ENCODE measurements around the gene SLC35F1. TPM values are rescaled to one million over a fixed set of nuclear protein-coding genes. Genes with fewer than 3 reads are reported as not detected.
A peak's percentile ranks its signal among the peaks of the same experiment; 100 is the strongest.

SLC35F1 gene
- total RNA-seq, 6 donors from 2014 or later, result 0.11 to 0.15 (median 0.13) TPM; not detected in 3

GRCh38 chr6:117947234-117947633 is 40.2 kb downstream of the SLC35F1 start:
- Histone ChIP-seq H3K27me3 (no peaks in the 10 kb centered on the region), H3K9me3 (no peaks in the 10 kb centered on the region), H3K4me1 (no peaks in the 10 kb centered on the region), H3K36me3 (no peaks in the 10 kb centered on the region), H3K27ac (no peak overlapping the region), H3K4me3 (no peak overlapping the region)
- whole genome bisulfite sequencing, 2 donors, result 67 to 79% methylated on average over 1 of the region's 1 CpG
- ATAC-seq (ENCODE audit: low FRiP score in 2 of 2) (no peak), DNase-seq (no peak)
- no peak for TF ChIP-seq EP300 (IDR thresholded peaks at IDR 0.05)
- TF ChIP-seq CTCF (IDR thresholded peaks at IDR 0.05), result no peak
- TF ChIP-seq POLR2AphosphoS5 (IDR thresholded peaks at IDR 0.05), result no peak
- no peak for TF ChIP-seq POLR2A (IDR thresholded peaks at IDR 0.05)

GRCh38 chr6:117951783-117952182 is 44.7 kb downstream of the SLC35F1 start:
- Histone ChIP-seq H3K36me3 (no peaks in the 10 kb centered on the region), H3K27me3 (no peaks in the 10 kb centered on the region), H3K27ac (no peak overlapping the region), H3K4me3 (no peak overlapping the region), H3K9me3 (no peaks in the 10 kb centered on the region), H3K4me1 (no peaks in the 10 kb centered on the region)
- ATAC-seq (ENCODE audit: low FRiP score in 2 of 2), result no peak
- 28 to 34% methylated on average over 3 of the region's 3 CpGs for WGBS, 2 donors
- TF ChIP-seq CTCF (IDR thresholded peaks at IDR 0.05), result no peak
- no peak for TF ChIP-seq POLR2A (IDR thresholded peaks at IDR 0.05)
- TF ChIP-seq POLR2AphosphoS5 (IDR thresholded peaks at IDR 0.05), result no peak
- TF ChIP-seq EP300 (IDR thresholded peaks at IDR 0.05), result no peak
- DNase-seq, result peak in 1 of 2 donors; percentile 8

DNA sequence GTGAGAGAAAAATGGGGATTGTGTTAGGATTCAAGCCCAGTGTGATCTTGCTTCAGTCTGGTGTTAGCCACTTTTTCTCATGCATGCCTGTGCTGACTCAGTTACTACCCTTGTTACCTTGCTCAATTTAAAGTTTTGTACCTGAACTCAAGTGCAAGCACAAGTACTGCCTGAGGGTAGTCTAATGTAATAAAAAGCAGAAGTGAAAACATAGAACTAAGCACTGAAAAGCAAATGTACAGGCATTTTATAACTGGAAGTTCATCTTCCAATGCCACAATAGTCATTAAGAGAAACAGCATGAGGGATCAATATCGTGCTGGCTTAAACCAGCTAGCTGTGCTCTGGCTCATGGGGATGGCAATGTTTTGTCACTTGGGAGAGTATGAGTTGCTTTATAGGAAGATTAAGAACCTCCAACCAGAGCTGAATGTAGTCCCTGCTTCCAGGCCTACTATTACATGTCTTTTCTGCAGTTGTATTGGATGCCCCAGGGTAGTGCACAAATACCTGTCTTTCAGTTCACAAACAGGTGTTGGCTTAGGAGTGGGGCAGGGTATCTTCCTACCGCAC is 48.7 kb downstream of the SLC35F1 start:
- DNase-seq, result no peak
- no peaks in the 10 kb centered on the region for H3K36me3 ChIP-seq
- H3K27ac ChIP-seq, result no peak overlapping the region
- TF ChIP-seq POLR2AphosphoS5 (IDR thresholded peaks at IDR 0.05) (no peak), EP300 (IDR thresholded peaks at IDR 0.05) (no peak), CTCF (IDR thresholded peaks at IDR 0.05) (no peak), POLR2A (IDR thresholded peaks at IDR 0.05) (no peak)
- H3K4me3 ChIP-seq, result no peak overlapping the region
- WGBS, 2 donors, result 80 to 93% methylated on average over 2 of the region's 2 CpGs
- H3K4me1 ChIP-seq, result no peaks in the 10 kb centered on the region
- no peaks in the 10 kb centered on the region for H3K9me3 ChIP-seq
- peak in 1 of 2 donors; percentile 22 for ATAC-seq (ENCODE audit: low FRiP score in 2 of 2)
- no peaks in the 10 kb centered on the region for H3K27me3 ChIP-seq

- no peaks in the 10 kb centered on the region for H3K36me3 ChIP-seq
- ATAC-seq (ENCODE audit: low FRiP score in 2 of 2) (no peak), DNase-seq (no peak)
- no peak overlapping the region for H3K27ac ChIP-seq
- WGBS, 2 donors, result 83 to 90% methylated on average over 5 of the region's 5 CpGs
- H3K9me3 ChIP-seq, result no peaks in the 10 kb centered on the region
- no peaks in the 10 kb centered on the region for H3K27me3 ChIP-seq
- TF ChIP-seq CTCF (IDR thresholded peaks at IDR 0.05) (no peak), EP300 (IDR thresholded peaks at IDR 0.05) (no peak), POLR2A (IDR thresholded peaks at IDR 0.05) (no peak), POLR2AphosphoS5 (IDR thresholded peaks at IDR 0.05) (no peak)
- no peak overlapping the region for H3K4me3 ChIP-seq
- no peaks in the 10 kb centered on the region for H3K4me1 ChIP-seq
Measured at GRCh38 chr6:117956386-117956785, 49.3 kb downstream of the SLC35F1 start.

DNA sequence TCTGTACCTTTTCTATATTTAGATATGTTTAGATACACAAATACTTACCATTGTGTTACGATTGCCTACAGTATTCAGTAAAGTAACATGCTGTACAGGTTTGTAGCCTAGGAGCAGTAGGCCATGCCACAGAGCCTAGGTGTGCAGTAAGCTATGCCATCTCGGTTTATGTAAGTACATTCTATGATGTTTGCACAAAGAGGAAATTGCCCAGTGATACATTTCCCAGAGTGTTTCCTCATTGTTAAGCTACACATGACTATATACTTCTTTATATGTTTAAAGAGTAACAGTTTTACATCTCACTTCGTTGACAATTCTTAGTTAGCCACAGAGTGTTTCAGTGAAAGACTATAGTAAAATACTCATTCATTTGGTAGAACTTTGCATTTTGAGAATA is 51.5 kb downstream of the SLC35F1 start:
- Histone ChIP-seq H3K27ac (no peak overlapping the region), H3K27me3 (no peaks in the 10 kb centered on the region), H3K4me3 (no peak overlapping the region), H3K4me1 (no peaks in the 10 kb centered on the region), H3K9me3 (no peaks in the 10 kb centered on the region), H3K36me3 (no peaks in the 10 kb centered on the region)
- ATAC-seq (ENCODE audit: low FRiP score in 2 of 2), result no peak
- WGBS, 2 donors, result 51 to 63% methylated on average over 3 of the region's 3 CpGs
- no peak for DNase-seq
- TF ChIP-seq POLR2AphosphoS5 (IDR thresholded peaks at IDR 0.05) (no peak), POLR2A (IDR thresholded peaks at IDR 0.05) (no peak), CTCF (IDR thresholded peaks at IDR 0.05) (no peak), EP300 (IDR thresholded peaks at IDR 0.05) (no peak)

Measured in upper lobe of left lung (tissue), 6 donors.